Fibroblast of villous mesenchyme (primary cell): ENCODE data around the gene SURF1. TPM values are rescaled to one million over a fixed set of nuclear protein-coding genes. Genes with fewer than 3 reads are reported as not detected.

Experiments used
- DNase-seq: peaks from one replicate; pipeline ENCODE4 v3.0.0-alpha.2; 2010; ENCODE audit warnings: low read depth
- H3K4me3 ChIP-seq: 2 replicates; pipeline ENCODE4 v1.5.1; 2011; ENCODE audit warnings: low read depth, mild to moderate bottlenecking, low read length
- total RNA-seq: library from RNA; depleted of rRNA; stranded (reverse); fragments of >200 nt; gene quantifications from 2 replicates; pipeline ENCODE4 v1.2.3, GENCODE V29; 2012
- TF ChIP-seq, protein P1 (sequence below): IDR thresholded peaks from 2 replicates; pipeline ENCODE4 v1.5.1; 2012; ENCODE audit warnings: low read depth, mild to moderate bottlenecking, low read length; ENCODE audit not compliant: insufficient read depth

Gene SURF1, protein sequence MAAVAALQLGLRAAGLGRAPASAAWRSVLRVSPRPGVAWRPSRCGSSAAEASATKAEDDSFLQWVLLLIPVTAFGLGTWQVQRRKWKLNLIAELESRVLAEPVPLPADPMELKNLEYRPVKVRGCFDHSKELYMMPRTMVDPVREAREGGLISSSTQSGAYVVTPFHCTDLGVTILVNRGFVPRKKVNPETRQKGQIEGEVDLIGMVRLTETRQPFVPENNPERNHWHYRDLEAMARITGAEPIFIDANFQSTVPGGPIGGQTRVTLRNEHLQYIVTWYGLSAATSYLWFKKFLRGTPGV
- total RNA-seq, result 13.4 and 14.2 TPM in 2 replicates

DNA sequence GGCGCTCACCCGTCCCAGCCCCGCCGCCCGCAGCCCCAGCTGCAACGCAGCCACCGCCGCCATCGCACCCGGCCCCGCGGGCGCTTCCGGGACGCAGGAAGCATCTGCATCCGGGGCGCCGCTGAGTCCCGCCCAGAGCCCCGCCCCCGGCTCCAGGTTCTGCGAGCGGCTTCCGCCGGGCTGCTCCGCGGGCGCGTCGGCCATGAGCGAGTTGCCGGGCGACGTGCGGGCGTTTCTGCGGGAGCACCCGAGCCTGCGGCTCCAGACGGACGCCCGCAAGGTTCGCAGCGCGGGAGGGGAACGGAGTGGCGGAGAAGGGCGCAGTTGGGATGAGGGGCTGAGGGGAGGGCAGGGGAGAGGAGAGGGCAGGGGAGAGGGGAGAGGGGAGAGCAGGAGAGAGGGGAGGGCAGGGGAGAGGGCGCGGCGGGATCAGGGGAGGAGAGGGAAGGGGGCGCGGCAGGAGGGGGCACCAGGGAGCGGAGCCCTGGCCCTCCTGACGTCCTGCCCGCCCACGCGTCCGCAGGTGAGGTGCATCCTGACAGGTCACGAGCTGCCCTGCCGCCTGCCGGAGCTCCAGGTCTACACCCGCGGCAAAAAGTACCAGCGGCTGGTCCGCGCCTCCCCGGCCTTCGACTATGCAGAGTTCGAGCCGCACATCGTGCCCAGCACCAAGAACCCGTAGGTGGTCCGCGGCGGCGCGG lies at the start of gene SURF1, which contains the start of gene SURF2:
TSS of gene SURF1 (minus strand) at position 97 of the 701 bp plus-strand sequence. CDS start at position 63, 34 bp downstream.
TSS of gene SURF2 (plus strand) at position 160 of the 701 bp plus-strand sequence. CDS start at position 203, 43 bp downstream.
- TF ChIP-seq, protein P1, sequence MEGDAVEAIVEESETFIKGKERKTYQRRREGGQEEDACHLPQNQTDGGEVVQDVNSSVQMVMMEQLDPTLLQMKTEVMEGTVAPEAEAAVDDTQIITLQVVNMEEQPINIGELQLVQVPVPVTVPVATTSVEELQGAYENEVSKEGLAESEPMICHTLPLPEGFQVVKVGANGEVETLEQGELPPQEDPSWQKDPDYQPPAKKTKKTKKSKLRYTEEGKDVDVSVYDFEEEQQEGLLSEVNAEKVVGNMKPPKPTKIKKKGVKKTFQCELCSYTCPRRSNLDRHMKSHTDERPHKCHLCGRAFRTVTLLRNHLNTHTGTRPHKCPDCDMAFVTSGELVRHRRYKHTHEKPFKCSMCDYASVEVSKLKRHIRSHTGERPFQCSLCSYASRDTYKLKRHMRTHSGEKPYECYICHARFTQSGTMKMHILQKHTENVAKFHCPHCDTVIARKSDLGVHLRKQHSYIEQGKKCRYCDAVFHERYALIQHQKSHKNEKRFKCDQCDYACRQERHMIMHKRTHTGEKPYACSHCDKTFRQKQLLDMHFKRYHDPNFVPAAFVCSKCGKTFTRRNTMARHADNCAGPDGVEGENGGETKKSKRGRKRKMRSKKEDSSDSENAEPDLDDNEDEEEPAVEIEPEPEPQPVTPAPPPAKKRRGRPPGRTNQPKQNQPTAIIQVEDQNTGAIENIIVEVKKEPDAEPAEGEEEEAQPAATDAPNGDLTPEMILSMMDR, result no peak
- peak within 1 kb of the TSS; percentile 90 for H3K4me3 ChIP-seq
- DNase-seq, result peak; percentile 79

- no peak overlapping the region for H3K4me3 ChIP-seq
- TF ChIP-seq, protein P1, result no peak
- no peak for DNase-seq
These were observed 49.5 kb upstream of the SURF1 start for GRCh38 chr9:133405508-133406438.

DNA sequence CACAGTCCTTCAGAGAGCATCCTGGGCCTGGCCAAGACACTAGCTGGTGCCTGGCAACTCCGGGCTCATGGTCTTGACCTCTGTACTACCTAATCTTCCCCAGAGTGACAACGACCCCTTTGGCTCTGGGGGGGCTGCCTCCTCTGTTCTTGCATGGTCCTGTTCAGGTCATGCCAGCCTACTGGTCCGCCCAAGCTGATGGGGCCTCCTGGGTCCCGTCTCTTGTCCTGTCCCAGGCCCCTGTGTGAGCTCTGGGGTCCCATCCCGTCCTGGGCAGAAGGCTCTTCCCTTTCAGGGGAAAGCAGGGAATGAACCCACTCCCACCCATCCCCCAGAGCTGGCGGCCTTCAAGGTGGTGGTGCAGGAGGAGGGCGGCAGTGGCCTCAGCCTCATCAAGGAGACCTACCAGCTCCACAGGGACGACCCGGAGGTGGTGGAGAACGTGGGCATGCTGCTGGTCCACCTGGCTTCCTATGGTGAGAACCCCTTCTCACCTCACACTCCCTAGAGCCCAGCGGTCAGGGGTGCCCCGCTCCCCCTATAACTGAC lies 48.2 kb upstream of the SURF1 start:
- no peak overlapping the region for H3K4me3 ChIP-seq
- TF ChIP-seq, protein P1, result no peak
- no peak for DNase-seq

DNA sequence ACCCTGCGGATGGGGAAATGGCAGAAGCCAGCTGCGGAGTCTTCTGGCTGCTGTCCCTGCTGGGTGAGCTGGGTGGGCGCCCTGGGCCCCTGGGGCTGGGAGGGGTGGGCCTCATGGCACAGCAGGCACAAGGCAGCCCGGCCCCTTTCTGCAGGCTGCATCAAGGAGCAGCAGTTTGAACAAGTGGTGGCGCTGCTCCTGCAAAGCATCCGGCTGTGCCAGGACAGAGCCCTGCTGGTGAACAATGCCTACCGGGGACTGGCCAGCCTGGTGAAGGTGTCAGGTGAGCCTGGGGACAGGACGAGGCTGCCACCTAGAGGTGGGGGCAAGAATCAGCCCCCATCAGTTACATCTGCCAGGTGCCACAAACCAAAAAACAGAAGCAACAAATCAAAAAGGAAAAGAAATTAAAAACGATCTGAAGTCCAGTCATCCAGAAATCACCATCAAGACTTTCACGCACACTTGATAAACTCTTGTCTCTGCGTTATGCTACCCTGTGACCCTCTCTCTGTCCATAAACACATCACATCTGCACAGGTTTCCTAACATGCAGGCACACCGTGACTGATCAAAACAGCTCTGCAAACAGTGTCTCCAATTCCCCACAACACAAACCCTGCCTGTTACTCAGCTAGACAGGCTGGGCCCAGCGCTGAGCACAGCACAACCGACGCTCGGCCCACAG lies 47.6 kb upstream of the SURF1 start:
- no peak overlapping the region for H3K4me3 ChIP-seq
- DNase-seq, result no peak
- TF ChIP-seq, protein P1, result peak; percentile 52

GRCh38 chr9:133402689-133403088 lies 46.4 kb upstream of the SURF1 start:
- no peak for DNase-seq
- TF ChIP-seq, protein P1, result no peak
- no peak overlapping the region for H3K4me3 ChIP-seq

DNA sequence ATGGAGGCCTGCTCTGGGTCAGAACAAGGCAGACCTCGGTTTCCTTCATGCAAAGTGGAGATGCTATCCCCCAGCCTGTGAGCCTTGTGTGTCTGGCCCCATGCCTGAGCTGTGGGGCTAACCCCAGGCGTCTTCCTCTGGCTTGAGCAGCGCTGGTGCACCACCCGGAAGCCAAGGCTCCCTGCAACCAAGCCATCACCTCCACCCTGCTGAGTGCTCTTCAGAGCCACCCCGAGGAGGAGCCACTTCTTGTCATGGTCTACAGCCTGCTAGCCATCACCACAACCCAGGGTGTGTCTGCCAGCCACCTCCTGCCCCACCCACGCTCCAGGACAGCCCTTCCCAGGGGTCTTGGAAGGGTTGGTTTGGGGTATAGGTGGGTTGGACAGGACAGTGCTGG lies 45.3 kb upstream of the SURF1 start:
- no peak for DNase-seq
- TF ChIP-seq, protein P1, result no peak

More for the DNA sequence above, 45.3 kb upstream of the SURF1 start:
- no peak overlapping the region for H3K4me3 ChIP-seq
